Muscle of leg (tissue), 11 donors: ENCODE measurements around the gene SIGLEC8. TPM values are rescaled to one million over a fixed set of nuclear protein-coding genes. Genes with fewer than 3 reads are reported as not detected.
"Not testable (repeated sequence)": the region's sequence is repeated elsewhere in the genome, so short reads cannot be mapped to it uniquely, and the experiment has no call there.

ENCODE experiments used
- DNase-seq: peaks from one replicate; pipeline ENCODE4 v3.0.0; 2013
- H3K27ac ChIP-seq: one replicate; pipeline ENCODE4 v1.5.1; 2013; ENCODE audit warnings: mild to moderate bottlenecking, low read length, control low read depth
- H3K27me3 ChIP-seq: one replicate; pipeline ENCODE4 v1.6.1; 2013; ENCODE audit warnings: low read length; ENCODE audit not compliant: control insufficient read depth, insufficient read depth
- H3K36me3 ChIP-seq: one replicate; pipeline ENCODE4 v1.6.1; 2013; ENCODE audit warnings: low read length; ENCODE audit not compliant: control insufficient read depth, insufficient read depth
- H3K4me1 ChIP-seq: one replicate; pipeline ENCODE4 v1.6.1; 2013; ENCODE audit warnings: low read length; ENCODE audit not compliant: control insufficient read depth, insufficient read depth
- H3K4me3 ChIP-seq: one replicate; pipeline ENCODE4 v1.5.1; 2013; ENCODE audit warnings: low read length, control low read depth
- H3K9me3 ChIP-seq: replicated peaks from 2 replicates; pipeline ENCODE4 v1.6.1; 2013; ENCODE audit warnings: low read depth, low read length; ENCODE audit not compliant: control insufficient read depth
- WGBS: methylation state at CpG from one replicate; pipeline ENCODE4 v1.1.5; 2013; ENCODE audit warnings: missing lambda C conversion rate; ENCODE audit not compliant: insufficient coverage; 5-methylcytosine and 5-hydroxymethylcytosine counted together
- polyA plus RNA-seq, 8 donors: library from polyadenylated mRNA; unstranded; fragments of 120-200 nt; gene quantifications; one replicate each; pipeline versions ENCODE4 v1.2.1 to v1.2.3, GENCODE V29; 2013; ENCODE audit warnings: inconsistent platforms in 1 of 8, low replicate concordance in 1 of 8; ENCODE audit not compliant: insufficient read length in 8 of 8, insufficient read depth in 1 of 8
- total RNA-seq: library from RNA; stranded (reverse); fragments of 120-200 nt; gene quantifications from one replicate; pipeline ENCODE4 v1.2.4, GENCODE V29; 2013

SIGLEC8 gene
- total and polyA plus RNA-seq, 9 donors: 0.04 to 0.23 (median 0.07) TPM; not detected in 4

DNA sequence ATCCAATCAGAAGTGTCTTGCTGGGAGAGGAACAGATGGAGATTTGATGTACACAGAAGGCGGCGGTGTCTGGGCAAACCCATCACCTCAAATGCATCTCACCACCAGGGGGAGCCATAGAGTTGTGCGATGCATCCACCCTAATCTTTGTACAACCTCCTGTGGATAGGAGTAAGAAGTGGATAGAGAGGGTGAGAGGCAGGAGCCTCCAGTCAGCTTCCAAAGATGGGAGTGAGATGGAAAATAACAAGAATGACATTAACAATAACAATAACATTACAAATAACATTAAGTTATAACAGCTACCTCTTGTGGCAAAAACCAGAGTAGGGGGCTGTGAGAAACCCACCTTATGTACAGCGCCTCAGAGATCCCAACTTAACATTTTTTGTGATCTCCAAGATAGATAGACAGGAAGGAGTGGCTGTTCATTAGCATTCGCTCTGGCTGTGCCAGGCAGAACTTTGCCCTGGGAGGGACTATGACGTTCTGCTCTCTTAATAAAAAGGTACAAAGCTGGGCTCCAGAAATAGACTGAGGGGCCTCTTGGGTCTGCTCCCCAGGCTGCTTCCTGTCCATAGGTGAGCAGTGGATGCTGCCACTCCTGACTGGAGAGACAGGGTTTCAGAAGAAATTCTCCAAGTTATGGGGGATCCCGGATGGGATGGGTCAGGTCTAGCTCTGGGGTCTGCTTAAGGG, 14.9 kb upstream of the SIGLEC8 start:
- H3K36me3 ChIP-seq: no peaks in the 10 kb centered on the region
- H3K27ac ChIP-seq: no peak overlapping the region
- peaks cover 4% of the 10 kb centered on the region for H3K27me3 ChIP-seq
- H3K9me3 ChIP-seq: no peaks in the 10 kb centered on the region
- no peak overlapping the region for H3K4me3 ChIP-seq
- WGBS: 29% methylated on average over 2 of the region's 7 CpGs
- no peaks in the 10 kb centered on the region for H3K4me1 ChIP-seq
- peak; percentile 70 for DNase-seq

DNA sequence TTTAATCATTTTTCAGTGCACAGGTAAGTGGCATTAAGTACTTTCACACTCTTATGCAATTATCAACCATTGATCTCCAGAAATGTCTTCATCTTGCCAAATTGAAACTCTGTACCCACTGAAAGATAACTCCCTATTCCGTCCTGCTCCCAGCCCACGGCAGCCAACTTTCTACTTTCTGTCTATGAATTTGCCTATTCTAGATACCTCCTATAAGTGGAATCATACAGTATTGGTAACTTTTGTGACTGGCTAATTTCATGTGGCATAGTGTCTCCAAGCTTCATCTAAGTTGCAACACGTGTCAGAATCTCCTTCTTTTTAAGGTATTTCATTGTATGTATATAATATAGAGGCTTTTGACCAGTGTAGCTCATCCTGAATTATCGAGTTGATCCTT, 14.4 kb upstream of the SIGLEC8 start:
- Histone ChIP-seq H3K4me1 (no peaks in the 10 kb centered on the region), H3K4me3 (no peak overlapping the region), H3K27ac (no peak overlapping the region), H3K27me3 (peaks cover 4% of the 10 kb centered on the region), H3K9me3 (no peaks in the 10 kb centered on the region), H3K36me3 (no peaks in the 10 kb centered on the region)
- no peak for DNase-seq
- WGBS: no CpG with 5 or more reads among the region's 4 CpGs

- Histone ChIP-seq H3K36me3 (no peaks in the 10 kb centered on the region), H3K9me3 (no peaks in the 10 kb centered on the region)
- no CpG with 5 or more reads among the region's 1 CpG for WGBS
Measured at GRCh38 chr19:51471527-51471926, 13.3 kb upstream of the SIGLEC8 start.

DNA sequence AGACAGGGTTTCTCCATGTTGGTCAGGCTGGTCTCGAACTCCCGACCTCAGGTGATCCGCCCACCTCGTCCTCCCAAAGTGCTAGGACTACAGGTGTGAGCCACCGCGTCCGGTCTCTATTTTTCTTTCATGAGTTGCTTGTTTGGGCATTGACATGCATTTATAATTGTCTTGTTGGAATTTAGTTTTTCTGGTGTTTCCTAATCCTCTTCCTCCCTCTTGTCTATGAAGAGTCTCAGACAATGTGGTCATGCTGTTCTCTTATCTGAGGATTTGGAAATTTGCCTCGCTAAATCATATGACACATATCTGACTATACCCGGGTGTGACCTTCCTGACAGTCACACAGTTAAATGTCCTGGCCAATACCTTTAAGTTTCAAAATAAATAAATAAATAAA, 12.7 kb upstream of the SIGLEC8 start:
- no CpG with 5 or more reads among the region's 9 CpGs for WGBS
- Histone ChIP-seq H3K4me3 (no peak overlapping the region), H3K4me1 (no peaks in the 10 kb centered on the region), H3K9me3 (no peaks in the 10 kb centered on the region), H3K36me3 (no peaks in the 10 kb centered on the region), H3K27me3 (peaks cover 4% of the 10 kb centered on the region), H3K27ac (no peak overlapping the region)
- no peak for DNase-seq

More at GRCh38 chr19:51471527-51471926, 13.3 kb upstream of the SIGLEC8 start:
- H3K27ac ChIP-seq: no peak overlapping the region
- DNase-seq: no peak
- no peak overlapping the region for H3K4me3 ChIP-seq
- peaks cover 4% of the 10 kb centered on the region for H3K27me3 ChIP-seq
- no peaks in the 10 kb centered on the region for H3K4me1 ChIP-seq

DNA sequence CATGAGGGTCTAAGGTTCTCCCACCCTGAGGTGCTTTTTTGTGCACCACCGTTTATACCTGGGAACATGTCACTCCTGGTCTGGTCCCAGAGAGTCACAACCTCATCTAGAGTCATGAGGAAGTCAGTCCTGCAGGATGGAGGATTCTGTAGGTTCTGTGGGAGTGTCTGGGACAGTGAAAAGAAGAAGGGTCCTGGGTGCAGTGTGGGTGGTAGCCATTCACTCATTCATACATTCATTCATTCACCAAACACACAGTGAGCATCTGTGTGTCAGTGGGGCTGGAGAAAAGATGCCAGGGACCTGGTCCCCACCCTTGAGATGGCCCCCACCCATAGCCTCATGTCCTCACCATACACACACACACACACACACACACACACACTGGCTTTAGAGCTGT, 11.4 kb upstream of the SIGLEC8 start:
- H3K36me3 ChIP-seq: no peaks in the 10 kb centered on the region
- peaks cover 4% of the 10 kb centered on the region for H3K27me3 ChIP-seq
- DNase-seq: no peak
- H3K27ac ChIP-seq: no peak overlapping the region
- H3K4me3 ChIP-seq: no peak overlapping the region
- H3K4me1 ChIP-seq: no peaks in the 10 kb centered on the region
- WGBS: no CpG with 5 or more reads among the region's 1 CpG
- H3K9me3 ChIP-seq: no peaks in the 10 kb centered on the region

DNA sequence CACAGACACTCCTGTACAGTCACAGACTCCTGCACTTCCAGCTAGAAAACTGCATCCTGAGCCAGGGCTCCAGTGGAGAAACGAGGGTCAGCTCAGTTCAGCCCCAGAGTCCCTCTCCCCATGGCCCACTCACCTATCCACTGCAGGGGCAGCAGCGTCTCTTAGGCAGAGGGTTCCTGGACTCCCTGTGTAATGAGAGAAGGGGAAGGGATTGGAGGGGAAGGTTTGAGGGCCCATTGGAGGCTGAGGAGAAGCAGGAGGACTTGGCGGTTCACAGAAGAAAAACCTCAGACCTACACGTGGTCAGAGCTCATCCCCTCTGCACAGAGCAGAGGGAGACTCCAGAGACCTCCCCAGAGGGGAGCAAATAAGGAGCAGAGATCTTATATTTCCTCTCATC, 10.9 kb upstream of the SIGLEC8 start:
- Histone ChIP-seq H3K27me3 (peaks cover 4% of the 10 kb centered on the region), H3K36me3 (no peaks in the 10 kb centered on the region), H3K9me3 (no peaks in the 10 kb centered on the region), H3K27ac (no peak overlapping the region), H3K4me3 (no peak overlapping the region), H3K4me1 (no peaks in the 10 kb centered on the region)
- no peak for DNase-seq
- WGBS: no CpG with 5 or more reads among the region's 4 CpGs

DNA sequence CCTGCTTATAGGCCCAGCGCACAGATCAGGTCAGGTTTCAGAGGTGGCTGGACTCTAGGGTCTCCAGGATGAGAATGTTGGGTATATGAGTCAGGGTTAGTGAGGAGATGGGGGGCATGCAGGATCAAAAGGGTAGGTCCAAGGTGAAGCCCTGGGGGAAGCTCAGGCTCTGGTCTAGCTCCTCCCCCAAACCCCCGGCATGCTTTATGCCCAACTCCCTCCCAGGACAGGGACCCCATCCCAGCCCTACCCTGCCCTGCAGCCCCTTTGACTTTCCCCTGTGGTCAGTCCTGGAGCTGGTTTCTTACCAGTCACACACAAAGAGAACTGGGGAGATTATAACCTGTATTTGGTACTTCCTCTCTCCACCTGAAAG, 10.3 kb upstream of the SIGLEC8 start:
- no peak for DNase-seq
- peaks cover 4% of the 10 kb centered on the region for H3K27me3 ChIP-seq
- H3K4me3 ChIP-seq: no peak overlapping the region
- no peaks in the 10 kb centered on the region for H3K9me3 ChIP-seq
- H3K27ac ChIP-seq: no peak overlapping the region
- WGBS: 86% methylated on average over 1 of the region's 2 CpGs
- H3K4me1 ChIP-seq: no peaks in the 10 kb centered on the region
- H3K36me3 ChIP-seq: no peaks in the 10 kb centered on the region

- DNase-seq: no peak
- Histone ChIP-seq H3K36me3 (no peaks in the 10 kb centered on the region), H3K4me3 (no peak overlapping the region), H3K27me3 (peaks cover 1% of the 10 kb centered on the region), H3K27ac (no peak overlapping the region), H3K4me1 (no peaks in the 10 kb centered on the region), H3K9me3 (no peaks in the 10 kb centered on the region)
- 80% methylated on average over 1 of the region's 4 CpGs for WGBS
Measured at GRCh38 chr19:51467864-51468544, 9.8 kb upstream of the SIGLEC8 start.

DNA sequence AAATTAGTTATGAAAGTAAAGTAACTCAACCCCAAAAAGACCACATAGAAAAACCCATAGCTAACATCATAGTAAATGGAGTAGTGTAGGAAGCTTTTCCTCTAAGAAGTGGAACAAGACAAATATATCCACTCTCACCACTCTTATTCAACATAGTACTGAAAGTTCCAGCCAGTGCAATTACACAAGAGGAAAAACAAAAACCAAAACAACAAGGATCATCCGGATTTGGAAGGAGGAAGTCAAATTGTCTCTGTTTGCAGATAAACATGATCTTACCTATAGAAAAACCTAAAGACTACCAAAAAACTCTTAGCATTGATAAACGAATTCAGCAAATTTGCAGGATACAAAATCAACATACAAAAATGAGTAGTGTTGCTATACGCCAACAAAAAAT, 8.5 kb upstream of the SIGLEC8 start:
- H3K36me3 ChIP-seq: no peaks in the 10 kb centered on the region
- no peaks in the 10 kb centered on the region for H3K9me3 ChIP-seq
- no CpG with 5 or more reads among the region's 3 CpGs for WGBS
- no peaks in the 10 kb centered on the region for H3K4me1 ChIP-seq
- H3K27me3 ChIP-seq: peaks cover 7% of the 10 kb centered on the region
- no peak overlapping the region for H3K27ac ChIP-seq
- peak; percentile 24 for DNase-seq
- no peak overlapping the region for H3K4me3 ChIP-seq

GRCh38 chr19:51463976-51464581, 5.8 kb upstream of the SIGLEC8 start:
- H3K36me3 ChIP-seq, DNase-seq, H3K27me3 ChIP-seq, H3K4me3 ChIP-seq, H3K4me1 ChIP-seq, H3K9me3 ChIP-seq, H3K27ac ChIP-seq: not testable (repeated sequence)
- WGBS: 15% methylated on average over 4 of the region's 33 CpGs
